D341Med (cell line): ENCODE results near the gene FUT1.
"Not testable (repeated sequence)": the region's sequence is repeated elsewhere in the genome, so short reads cannot be mapped to it uniquely, and the experiment has no call there.

Experiments
- DNase-seq: peaks from one replicate; pipeline ENCODE4 v3.0.0; 2012; ENCODE audit warnings: low spot score

Gene FUT1

GRCh38 chr19:48768994-48769713 is 16.7 kb upstream of the FUT1 start:
- no peak for DNase-seq

GRCh38 chr19:48768171-48768753 is 15.8 kb upstream of the FUT1 start:
- DNase-seq = not testable (repeated sequence)

DNA sequence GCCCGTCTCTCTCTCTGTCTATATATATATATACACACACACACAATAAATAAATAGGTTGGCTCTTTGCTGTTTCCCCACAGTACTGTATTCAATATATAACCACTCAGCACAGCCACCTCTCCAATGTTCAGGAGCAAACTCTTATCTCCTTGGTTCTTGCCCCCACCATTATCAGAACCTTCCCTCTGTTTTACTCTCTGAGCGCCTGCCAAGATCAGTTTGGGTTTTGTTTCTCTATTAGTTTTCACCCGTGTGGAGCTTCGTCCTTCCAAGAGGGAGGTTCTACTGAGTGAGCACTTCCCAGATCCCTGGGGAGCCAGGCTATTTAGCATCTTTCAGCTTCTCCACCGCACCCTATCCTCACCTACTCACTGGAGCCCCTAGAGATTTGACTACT is 13.4 kb upstream of the FUT1 start:
- not testable (repeated sequence) for DNase-seq

DNA sequence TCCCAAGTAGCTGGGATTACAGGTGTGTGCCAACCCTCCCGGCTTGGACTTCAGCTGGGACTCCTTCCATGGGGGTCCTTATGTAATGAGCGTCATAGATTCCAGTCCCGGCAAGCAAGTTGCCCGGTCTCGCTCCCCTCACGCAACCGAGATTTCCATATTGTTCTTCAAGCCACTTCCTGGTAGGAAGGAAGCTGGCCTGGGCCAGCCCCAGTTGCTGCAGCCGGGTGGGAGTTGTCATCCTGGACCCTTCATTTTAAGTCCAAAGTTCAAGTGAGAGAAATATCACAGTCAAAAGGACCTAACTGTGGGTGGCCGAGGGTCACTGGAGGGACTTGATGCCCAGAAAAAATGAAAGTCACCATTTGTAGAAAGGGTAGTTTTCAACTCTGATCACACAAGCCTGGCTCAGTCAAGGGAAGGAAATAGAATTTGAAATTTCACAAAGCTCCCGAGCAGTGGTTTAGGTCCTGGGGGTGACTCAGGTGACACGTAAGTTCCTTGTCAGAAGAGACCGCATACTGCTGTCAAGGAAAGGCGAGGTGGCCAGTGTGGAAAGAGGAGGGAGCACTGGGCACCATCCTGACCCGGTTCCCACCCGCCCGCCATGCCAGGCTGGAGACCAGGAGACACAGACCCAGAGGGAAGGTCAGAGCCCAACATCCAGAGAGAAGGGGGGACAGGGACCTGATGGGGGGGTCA is 8.2 kb upstream of the FUT1 start:
- no peak for DNase-seq

- DNase-seq = no peak
Observed at GRCh38 chr19:48757741-48758144, 5.3 kb upstream of the FUT1 start.

DNA sequence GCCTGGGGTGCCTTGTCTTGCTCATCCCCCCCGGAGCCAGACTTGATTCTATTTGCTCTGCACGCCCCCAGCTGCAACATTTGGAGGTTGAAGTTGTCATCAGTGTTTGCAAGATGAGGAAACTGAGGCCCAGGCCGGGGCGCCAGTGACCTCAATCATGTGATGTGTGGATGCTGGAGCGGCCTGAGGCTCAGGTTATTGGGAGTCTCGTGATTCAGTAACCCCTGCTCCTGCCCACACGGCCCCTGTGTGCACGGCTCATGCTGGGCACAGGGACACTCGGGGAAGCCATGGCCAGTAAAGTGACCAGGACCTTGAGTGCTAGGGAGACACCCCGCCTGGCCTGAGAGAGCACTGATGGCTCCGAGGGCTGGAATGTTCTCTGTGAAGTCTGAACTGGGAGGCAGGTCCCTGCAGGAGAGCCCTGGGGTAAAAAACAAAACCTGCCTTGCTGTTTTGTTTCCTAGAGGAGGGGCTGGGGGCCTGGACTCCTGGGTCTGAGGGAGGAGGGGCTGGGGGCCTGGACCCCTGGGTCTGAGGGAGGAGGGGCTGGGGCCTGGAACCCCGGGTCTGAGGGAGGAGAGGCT is 4.7 kb upstream of the FUT1 start:
- no peak for DNase-seq

- no peak for DNase-seq
Observed at GRCh38 chr19:48756686-48757085, 4.2 kb upstream of the FUT1 start.

DNA sequence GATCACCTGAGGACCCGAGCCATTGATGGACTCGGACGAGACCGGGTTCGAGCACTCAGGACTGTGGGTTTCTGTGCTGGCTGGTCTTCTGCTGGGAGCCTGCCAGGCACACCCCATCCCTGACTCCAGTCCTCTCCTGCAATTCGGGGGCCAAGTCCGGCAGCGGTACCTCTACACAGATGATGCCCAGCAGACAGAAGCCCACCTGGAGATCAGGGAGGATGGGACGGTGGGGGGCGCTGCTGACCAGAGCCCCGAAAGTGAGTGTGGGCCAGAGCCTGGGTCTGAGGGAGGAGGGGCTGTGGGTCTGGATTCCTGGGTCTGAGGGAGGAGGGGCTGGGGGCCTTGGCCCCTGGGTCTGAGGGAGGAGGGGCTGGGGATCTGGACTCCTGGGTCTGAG is 3.8 kb upstream of the FUT1 start:
- no peak for DNase-seq

GRCh38 chr19:48755787-48756186 is 3.3 kb upstream of the FUT1 start:
- DNase-seq = no peak

DNA sequence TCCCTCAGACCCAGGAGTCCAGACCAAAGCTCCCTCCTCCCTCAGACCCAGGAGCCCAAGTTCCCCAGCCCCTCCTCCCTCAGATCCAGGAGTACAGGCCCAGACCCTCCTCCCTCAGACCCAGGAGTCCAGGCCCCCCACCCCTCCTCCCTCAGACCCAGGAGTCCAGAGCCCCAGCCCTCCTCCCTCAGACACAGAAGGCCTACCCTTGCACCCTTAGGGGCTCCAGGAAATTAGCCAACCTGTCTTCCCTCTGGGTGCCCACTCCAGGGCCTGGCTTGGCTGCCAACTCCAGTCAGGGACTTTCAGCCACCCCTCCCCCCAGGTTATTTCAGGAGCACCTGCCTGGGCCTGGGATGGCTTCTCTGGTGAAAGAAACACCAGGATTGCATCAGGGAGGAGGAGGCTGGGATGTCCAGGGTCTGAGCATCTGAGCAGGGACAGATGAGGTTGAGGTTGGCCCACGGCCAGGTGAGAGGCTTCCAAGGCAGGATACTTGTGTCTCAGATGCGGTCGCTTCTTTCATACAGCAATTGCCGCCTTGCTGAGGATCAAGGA is 2.7 kb upstream of the FUT1 start, which contains the start of gene FGF21:
FGF21 (plus strand) TSS at position 441 of the 558 bp plus-strand sequence. CDS start 713 bp downstream, outside the sequence.
- no peak for DNase-seq

GRCh38 chr19:48751845-48752495 is 471 bp downstream of the FUT1 start:
- no peak for DNase-seq

- no peak for DNase-seq
Observed at GRCh38 chr19:48750771-48751504, 1.5 kb downstream of the FUT1 start.

DNA sequence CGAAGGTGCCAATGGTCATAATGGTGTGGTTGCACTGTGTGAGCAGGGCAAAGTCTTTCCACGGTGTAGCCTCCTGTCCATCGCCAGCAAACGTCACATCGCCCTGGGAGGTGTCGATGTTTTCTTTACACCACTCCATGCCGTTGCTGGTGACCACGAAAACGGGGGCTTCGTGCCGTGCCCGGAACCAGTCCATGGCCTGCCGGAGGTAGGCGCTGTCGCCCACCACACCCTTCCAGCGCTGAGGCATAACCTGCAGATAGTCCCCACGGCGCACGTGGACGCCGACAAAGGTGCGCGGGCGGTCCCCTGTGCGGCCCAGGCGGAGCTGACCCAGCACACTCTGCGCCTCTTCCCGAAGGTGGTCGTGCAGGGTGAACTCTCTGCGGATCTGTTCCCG is 2.1 kb downstream of the FUT1 start:
- DNase-seq = no peak

GRCh38 chr19:48749571-48750198 is 2.8 kb downstream of the FUT1 start:
- DNase-seq = no peak

- peak; percentile 87 for DNase-seq
Observed at GRCh38 chr19:48746738-48747575, 5.5 kb downstream of the FUT1 start, which contains the start of gene IZUMO1. TSS of gene IZUMO1 (minus strand) at chr19:48746909. CDS start at chr19:48745859, 1,050 bp downstream.

DNA sequence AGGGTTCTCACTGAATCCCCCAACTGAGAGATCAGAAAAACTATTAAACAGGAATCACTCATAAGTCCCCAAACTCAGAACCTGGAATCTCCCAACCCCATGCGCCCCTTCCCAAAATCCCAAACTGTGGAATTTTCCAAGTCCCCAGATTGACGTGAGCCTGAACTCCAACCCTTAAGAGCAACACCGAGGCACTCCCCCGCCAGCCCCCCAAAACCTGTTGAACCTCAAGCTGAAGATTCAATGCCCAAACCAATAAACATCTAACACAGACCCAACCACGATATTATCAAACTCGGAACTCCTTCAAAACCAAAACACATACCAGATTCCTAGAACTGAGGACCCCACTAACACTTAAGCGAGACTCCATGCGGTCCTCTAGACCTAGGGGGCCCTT is 6.3 kb downstream of the FUT1 start:
- no peak for DNase-seq

GRCh38 chr19:48745208-48745995 is 7.0 kb downstream of the FUT1 start:
- DNase-seq = peak; percentile 79

DNA sequence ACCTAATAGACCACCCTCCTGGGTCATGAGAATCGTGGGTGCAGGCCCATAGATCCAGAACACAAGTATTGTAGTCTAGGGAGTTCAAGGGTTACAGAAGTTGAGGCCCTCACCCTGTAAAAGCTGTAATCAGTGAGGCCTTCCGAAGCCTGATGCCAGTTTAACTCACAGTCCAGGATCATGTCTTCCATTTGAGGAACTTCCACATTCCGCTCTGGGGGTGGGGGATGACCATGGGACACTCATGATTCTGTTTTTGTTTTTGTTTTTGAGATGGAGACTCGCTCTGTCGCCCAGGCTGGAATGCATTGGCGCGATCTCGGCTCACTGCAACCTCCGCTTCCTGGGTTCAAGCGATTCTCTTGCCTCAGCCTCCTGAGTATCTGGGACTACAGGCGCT is 10.3 kb downstream of the FUT1 start:
- no peak for DNase-seq
